Stimulated activated CD4-positive, alpha-beta T cell treated with anti-CD3 and anti-CD28 coated beads, TNF-alpha, amount 100 ng/mL, for 48 hours (primary cell): ENCODE results near the gene TM4SF4.

ENCODE experiments used
- DNase-seq, 3 donors: peaks; one replicate each; pipeline ENCODE4 v3.0.0-alpha.2; 2020; ENCODE audit warnings: low read depth in 3 of 3

Gene TM4SF4

DNA sequence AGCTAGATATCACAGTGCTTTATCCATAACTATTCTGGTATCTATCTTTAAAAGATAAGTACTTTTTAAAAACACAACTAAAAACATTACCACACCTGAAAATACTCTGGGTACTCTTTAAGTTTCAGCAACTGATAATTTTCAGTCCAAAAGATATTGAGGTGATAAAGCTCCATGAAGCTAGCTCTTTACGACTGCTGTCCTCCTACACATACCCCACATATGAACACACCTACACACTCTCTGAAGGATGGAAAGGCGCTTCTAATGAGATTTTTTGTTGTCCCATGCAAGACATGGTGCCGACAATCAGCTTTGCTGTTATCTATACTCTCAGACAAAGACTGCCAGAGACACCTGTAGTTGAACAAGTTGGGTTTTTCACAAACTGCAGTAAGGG lies 19.1 kb upstream of the TM4SF4 start:
- DNase-seq = no peak

DNA sequence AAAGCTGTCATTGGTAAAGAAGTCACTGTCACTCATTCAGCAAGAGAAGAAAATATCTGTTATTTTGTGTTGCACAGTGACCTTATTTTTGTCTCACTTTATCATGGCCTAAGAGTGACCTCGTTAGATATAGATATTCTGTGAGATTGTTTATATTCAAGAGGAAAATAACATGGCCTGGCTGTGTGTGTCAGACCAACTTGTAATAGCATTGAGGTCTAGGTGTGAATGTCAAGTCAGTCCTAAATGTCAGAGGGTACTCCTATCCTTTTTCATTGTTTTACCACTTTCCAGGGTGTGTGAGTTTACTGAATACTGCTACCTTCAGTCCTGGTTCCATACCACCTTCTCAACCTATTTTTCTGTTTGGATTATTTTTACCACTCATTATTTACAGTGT lies 18.5 kb upstream of the TM4SF4 start:
- no peak for DNase-seq

DNA sequence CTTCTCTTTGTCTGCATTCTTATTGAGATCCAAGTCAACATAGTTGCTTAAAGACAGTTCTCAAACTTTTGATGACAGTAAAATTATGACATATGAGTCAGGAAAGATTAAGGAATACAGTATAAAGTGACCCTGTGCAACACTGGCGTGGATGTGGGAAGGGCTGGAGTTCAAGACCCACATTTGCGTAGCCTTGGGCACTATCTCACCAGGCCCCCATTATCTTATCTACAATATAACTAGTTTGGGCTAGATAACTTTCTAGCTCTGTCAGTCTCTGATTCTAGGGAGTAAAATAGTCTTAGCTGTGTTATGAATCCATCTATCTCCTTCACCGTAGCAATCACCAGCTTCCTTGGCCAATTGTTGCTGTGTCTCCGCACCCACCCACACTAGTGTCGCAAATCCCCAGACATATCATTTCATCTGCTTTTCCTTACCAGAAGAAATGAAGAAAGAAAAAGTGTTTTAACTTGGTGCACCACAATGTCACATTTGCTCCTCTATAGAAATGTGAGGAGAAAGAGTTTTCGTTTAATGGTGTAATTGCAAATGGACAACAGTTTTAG lies 14.9 kb upstream of the TM4SF4 start:
- DNase-seq = no peak

DNA sequence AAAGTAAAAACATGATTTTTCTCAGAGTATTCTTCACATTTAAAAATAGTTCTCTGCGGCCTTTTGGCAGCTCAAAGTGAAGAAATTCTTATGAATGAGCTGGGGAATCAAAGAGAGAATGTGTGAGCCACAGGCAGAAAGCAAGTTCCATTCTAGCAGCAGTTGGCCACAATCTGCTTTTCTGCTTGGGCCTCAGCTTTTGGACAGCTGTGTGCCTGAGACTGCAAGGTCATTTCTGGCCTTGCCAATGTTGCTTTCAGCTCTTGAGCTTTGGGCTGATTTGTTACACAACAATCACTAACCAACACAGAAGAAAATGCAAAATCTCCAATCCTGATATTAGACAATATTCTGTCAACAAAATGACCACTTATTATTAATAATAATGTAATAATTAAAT lies 14.4 kb upstream of the TM4SF4 start:
- DNase-seq = no peak

DNA sequence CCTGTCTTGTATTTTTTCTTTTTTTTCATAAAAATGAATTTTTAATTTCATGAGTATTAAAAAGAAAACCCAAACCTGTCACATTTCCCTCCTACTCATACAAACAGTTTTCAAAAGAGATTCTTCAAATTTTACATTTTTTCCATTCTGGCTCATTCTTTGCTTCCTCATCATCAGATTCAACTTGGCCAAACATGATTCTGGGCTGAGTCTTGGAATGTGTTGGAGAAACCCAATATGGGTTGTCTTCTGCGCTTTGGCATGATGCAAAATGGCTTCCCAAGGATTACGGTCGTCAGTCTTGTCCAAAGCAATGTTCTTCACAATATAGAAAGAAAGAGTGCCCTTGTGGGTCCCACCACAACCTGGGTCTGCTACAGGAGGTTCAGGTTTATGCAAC lies 12.4 kb upstream of the TM4SF4 start:
- DNase-seq = no peak

DNA sequence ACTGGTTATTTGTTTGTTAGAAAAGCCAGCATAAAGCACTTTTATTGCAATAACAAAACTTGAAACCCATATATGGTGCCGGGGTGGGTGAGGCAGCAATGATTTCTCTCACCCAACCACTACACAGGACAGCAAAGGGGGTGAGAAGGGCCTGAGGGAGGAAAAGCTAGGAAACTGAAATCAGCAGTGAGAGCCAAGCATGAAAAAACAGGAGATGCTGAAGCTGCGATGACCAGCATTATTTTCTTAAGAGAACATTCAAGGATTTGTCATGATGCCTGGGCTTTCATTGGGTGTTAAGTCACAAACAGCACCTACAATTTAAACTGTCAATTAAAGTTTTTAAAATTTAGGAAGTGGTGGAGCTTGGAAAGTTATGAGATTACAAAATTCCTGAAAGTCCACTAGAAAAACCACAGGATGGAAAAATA lies 11.9 kb upstream of the TM4SF4 start:
- no peak for DNase-seq

DNA sequence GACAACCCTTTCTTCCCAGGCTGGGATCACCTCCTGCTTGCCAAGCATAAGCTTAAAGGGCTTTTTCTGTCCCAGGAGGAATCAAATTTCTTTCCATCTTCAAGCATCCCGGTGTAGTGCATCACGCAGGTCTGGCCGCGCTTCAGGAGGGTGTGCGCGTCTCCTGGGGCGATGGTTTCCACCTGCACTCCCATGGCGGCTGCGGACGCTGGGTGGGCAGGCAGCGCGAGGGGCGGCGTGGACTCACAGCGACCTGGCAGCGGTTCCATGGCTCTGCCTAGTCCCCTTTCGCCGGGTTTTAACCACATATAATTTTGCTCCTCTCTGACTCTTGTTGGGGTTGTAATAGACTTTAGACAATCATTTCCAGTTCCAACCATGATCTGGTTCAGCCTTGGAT lies 10.6 kb upstream of the TM4SF4 start:
- DNase-seq = no peak

DNA sequence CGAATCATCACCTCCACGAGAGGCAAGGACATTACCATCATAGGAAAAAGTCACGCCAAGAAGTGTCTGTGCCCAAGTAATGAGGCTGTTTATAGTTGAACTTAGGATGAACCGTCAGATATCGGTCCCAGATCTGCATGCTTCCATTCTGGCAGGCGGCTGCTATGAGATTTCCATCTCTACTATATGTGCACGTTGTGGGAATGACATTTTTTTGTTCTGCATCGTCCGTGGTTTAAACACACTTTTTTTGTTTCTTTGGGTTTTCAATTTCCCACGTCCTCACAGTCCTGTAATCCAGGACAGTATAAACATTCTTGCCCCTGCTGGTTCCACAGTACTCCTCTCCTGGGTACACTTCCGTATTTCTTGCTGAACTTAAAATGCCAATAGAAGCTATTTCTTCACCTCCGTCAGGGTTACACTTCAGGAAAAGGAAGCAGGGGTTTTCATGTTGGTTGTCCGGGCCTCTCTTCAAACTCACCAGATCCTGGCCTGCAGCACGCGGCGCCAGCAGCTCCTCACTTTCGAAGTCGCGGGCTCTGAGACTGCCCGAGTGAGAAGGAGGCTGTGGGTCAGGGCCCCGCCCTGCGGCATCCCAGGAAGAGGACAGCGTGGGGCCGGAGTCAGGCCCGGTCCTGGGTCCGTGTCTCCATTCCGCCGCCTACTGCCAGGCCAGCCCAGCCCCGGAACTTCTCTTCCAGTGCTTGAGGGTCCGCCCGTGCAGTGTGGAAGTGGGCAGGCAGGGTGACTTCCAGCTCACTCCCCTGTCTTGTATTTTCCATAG lies 9.8 kb upstream of the TM4SF4 start:
- no peak for DNase-seq

DNA sequence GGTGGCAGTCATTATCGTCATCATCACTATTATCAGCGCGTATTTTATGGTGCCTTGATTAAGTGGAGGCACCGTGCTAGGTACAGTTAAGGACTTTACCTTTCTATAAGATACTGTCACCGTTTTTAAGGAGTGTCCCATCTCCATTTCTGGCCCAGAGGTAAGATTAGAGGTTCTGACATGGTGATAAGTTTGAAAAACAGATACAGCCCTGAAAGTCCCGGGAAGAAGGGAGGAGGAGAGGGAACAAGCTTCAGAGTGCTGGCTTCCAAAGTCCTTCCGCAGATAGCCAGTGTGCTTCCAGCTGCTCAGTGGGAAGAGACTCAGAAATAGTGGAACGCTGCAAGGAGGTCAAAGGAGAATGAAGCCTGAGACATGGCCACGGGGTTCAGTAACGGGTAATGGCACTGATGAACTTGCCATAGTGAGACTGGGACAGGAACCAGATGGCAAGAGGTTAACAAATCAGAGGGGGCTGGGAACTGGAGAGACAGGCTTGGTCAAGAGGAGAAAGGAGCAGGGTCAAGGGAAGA lies 9.1 kb upstream of the TM4SF4 start:
- DNase-seq = no peak

DNA sequence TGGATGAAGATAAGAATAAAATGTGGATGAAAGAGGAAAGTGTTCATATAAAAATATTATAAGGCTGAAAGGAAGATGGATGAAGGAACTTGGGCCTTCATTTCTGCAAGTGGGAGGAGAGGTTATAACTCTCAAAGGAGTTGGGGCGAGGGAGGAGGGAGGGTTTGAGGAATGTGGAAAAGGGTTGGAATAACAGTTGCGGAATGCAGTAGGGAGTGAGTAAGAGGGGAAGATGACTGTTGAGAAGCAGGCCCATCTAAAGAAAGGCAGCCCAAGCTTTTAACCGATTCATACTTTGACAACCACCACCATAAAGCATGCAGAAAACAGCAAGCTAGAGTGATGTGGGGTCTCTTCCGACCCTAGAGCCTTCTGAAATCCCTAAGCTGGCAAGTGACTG lies 8.3 kb upstream of the TM4SF4 start:
- DNase-seq = no peak

DNA sequence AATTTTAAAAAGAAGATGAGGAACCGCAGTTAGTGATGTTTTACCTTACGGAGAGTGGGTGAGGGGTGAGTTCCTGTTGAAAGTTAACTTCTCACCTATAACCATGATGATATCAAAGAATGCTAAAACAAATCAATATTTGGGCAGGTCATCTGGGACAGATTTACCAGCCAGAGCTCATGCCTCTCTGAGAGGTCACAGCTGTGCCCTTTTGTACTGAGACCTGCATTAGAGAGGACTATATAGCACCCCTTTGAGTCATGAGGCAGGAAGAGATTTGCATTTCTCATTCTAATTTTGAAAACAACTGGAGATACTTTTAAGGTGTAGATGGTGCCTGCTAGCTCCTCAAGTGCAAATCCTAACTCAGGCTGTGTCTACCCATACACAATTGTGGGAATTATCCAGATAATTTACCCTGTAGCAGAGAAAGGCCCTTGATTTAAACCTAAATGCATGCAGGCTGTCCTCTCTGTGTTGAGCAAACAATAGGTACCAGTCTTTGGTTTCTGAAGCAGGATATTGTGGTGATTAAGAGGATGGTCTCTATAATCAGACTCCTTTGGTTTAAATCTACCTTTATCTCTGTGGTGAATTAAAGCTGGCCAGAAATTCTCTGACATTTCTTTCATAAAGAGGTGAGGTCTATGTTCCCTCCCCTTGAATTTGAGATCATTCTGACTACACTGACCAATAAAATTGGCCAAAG lies 5.8 kb upstream of the TM4SF4 start:
- DNase-seq = no peak

DNA sequence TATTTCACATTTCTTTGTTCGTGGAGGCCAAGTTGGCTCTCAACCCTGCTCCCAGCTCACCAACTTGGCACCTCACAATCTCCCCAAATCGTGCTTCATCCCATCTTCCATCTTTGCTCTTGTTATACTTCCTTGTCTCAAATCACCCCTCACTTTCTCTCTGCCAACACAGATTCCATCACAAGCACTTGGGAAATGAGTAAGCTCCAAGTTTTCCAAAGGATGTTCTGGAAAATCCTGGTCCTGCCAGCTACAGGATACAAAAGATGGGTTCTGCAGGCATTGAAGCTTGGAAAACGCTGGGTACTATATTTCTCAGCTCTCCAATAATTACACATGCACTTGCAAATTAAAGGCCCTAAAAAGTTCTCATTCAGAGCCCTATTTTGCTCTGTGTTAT lies 4.1 kb upstream of the TM4SF4 start:
- no peak for DNase-seq

DNA sequence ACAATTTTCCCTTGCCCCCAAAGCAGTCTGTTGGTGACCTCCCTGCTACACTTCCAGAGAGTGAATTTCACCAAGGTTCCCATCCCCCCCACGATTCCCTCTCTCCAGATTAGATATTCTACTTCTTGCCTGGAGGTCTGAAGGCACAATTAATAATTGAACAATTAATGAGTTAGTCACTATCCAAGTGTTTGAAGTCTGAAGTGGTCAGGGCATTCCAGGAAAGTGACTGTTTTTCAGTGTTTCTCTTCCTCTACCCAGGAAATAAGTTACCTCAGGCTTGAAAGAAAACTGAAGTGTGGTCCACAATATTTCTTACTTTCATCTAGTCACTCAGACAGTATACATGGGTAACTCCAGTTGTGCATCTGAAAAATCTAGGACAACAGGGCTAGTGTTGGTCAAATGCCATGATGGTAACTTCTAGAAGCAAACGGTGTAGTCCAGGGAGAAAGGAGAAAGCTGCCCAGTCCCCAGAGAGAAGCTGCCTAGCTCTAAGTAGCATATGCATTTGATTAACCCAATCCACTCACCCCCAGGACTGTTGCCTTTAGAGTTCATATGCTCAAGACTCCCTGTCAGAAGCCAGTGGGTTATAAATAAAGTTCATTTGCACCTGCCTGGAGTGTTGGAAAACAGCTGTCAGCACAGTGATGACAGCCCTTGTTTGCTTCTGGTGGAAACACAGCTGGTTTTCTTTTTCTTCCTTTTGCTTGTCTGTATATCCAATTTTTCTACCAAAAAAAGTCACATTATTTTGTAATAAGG lies 2.3 kb upstream of the TM4SF4 start:
- no peak for DNase-seq

DNA sequence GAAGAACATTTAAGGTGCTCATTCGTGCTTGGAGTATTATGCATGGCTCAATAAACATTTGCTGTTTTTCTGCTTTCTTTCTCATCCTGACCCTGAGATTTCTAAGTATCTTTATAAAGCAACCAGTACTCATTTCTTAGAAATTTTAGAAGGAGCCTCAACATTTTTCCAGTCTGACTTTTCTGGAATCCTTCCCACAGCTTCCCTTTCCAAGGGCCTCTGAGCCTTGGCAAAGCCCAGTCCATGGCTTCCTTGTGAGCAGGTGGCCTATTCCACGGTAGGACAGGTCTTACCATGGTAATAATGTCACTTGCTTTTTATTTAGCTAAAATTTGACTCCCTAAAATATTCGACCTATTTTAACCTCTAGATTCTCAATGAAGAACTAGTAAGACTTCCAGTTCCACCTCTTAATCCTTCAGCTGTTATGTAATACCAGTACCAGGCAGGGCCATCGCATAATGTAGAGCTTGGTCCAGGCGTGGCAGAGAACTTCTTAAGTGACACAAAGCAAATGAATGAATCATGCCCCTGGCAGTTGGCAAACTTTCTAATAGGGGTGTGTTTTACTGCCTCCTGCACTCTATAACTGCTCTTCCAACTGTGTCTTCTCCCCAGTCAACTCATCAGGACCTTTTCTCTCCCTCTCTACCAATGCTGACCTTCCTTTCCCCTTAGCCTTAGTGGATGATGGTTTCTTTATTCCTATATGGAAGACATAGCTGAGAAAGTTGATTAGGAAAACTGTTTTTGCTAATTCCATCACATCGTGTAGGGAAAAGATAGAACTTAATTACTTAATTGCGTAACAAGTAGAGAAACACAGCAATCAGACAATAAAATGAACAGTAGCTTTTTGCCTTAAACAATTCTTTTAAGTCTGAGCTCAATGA lies 894 bp upstream of the TM4SF4 start:
- no peak for DNase-seq

DNA sequence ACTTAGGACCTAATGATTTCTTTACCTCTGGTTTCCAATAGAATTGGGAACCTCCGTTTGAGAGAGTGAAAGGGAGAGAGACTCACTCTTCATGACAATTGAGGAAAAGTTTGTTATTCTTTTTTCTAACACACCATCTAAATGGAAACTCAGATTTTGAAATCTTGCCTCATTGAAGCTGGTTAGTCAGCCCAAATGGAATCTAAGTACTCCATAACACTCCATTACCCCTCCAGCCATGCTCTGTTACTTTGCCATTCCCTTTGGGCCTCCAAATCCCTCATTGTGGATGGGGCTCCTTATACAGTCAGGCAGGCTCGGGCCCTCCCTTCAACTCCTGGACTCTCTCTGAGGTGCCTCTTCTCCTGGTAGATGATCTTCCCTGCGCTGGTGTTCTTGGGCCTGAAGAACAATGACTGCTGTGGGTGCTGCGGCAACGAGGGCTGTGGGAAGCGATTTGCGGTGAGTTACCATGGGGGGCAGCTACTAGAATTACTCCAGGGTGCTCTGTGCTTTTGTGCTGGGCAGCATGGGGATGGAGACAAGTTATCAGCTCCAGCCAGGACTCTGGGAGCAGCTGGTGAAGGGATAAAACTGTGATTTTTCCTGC lies 1.1 kb downstream of the TM4SF4 start:
- no peak for DNase-seq

DNA sequence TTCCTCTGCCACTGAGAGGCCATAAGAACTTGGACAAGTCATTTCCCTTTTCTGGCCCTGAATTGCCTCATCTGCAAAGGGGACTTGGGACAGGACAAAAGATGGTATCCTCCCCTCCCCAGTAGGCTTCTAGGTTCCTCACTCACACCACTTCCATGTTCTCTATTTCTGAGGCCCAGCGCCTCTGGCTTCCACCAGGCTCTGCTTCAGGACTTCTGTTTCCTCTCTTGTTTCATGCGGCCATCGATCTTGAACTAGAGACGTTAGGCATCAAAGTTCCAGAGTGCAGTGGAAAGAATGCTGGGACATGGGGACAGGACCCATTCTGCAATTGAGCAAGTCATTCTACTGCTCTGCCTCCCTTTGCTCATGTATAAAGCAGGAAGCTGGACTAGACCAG lies 1.7 kb downstream of the TM4SF4 start:
- DNase-seq = no peak

DNA sequence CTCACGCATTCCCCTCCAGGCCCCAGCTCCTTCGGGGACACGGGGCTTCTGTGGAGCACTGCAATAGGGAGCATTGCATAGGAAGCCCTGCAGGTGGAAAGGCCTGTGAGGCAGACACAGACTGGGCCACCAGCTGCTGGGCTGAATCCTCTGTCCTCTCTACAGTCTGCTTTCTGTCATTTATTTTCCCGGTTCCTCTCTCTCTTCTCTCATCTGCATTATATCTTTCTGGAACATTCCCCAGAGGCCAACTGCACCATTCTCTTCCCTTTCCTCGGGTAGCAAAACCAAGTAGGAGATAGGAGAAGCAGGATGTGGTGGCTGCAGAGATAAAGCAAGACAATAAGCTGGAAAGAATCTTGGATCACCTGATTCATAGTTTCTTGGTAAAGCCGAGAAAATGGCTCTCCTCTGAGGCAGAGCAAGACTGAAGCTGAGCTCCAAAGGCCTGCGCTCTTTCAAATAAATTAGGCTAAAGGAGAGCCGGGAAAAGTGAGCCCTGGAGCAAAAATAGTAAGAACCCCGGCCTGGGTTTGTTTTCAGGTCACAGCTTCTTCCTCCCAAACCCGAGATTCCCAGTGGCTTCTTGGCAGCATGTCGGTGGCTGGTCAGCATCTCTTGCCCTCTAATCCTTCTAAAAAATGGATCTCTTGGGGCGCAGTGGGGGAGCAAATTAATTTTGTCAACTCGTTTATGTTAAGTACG lies 5.3 kb downstream of the TM4SF4 start:
- DNase-seq = no peak

DNA sequence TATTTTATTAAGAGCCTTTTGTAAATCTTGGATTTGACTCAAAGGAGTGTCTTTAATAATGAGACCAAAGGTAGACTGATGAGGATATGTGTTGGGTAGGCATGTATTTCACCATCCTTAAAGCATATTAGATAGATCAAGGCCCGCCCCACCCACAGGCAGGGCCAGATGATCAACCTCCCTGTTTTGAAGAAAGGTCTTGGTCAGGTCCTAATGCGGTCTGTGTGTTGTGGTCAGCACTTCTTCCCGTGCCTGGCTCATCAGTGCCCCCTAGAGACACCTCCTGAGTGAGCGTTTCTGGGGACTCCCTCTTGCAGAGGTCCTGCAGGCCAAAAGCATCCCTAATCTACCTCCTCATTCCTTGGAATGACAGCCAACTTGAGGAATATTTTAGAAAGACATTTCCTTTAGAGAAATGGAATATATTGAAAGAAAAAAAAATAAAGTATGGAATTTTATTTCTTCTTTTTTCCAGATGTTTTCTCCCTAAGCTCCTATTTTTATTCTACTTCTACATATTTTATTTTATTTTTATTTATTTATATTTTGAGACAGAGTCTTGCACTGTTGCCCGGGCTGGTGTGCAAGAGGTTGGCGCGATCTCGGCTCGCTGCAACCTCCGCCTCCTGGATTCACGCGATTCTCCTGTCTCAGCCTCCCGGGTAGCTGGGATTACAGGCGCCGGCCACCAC lies 6.0 kb downstream of the TM4SF4 start:
- DNase-seq = peak; percentile 12 to 18 (median 16)

DNA sequence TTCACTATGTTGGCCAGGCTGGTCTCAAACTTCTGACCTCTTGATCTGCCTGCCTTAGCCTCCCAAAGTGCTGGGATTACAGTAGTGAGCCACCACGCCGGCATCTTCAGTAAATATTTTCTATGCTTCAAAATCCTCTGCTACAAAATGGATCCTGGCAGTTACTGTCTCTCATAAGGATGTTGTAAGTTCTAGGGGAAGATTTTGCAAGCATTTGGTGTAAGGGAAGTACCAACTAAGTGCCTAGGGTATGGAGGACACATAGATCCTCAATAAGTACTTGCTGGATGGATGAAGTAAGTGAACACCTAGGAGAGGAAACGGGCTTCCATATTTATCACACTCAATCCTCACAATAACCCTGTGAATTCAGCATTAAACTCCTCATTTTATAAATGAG lies 6.6 kb downstream of the TM4SF4 start:
- no peak for DNase-seq
